GM21423 (cell line): Measurements from ENCODE around the gene MTFR2.

Experiments
- ATAC-seq: cut with Tn5 transposase; IDR thresholded peaks from one replicate; pipeline ENCODE4 v1.9.1; 2021; ENCODE audit warnings: mild to moderate bottlenecking, moderate library complexity; ENCODE audit not compliant: unreplicated experiment

Gene MTFR2

GRCh38 chr6:136249811-136250685 lies at the start of gene MTFR2:
MTFR2 (minus strand) TSS chr6:136250311; CDS start chr6:136249099, 1,212 bp downstream.
- peak; percentile 97 for ATAC-seq

- ATAC-seq: no peak
Measured at GRCh38 chr6:136294621-136295020, 44.5 kb upstream of the MTFR2 start.

- peak; percentile 24 for ATAC-seq
Measured at GRCh38 chr6:136290410-136291010, 40.4 kb upstream of the MTFR2 start.

GRCh38 chr6:136289579-136290409 lies 39.7 kb upstream of the MTFR2 start, which contains the start of gene BCLAF1:
BCLAF1 (minus strand) TSS chr6:136289846; CDS start chr6:136279866, 9,980 bp downstream.
- peak; percentile 90 for ATAC-seq

- ATAC-seq: peak; percentile 38
Measured at GRCh38 chr6:136289327-136289578, 39.1 kb upstream of the MTFR2 start.

- peak; percentile 27 for ATAC-seq
Measured at GRCh38 chr6:136288566-136289326, 38.6 kb upstream of the MTFR2 start.

- ATAC-seq: no peak
Measured at GRCh38 chr6:136284909-136285308, 34.8 kb upstream of the MTFR2 start.

GRCh38 chr6:136282906-136283305 lies 32.8 kb upstream of the MTFR2 start:
- ATAC-seq: no peak

GRCh38 chr6:136280032-136280609 lies 30.0 kb upstream of the MTFR2 start:
- no peak for ATAC-seq

GRCh38 chr6:136274062-136274461 lies 24.0 kb upstream of the MTFR2 start:
- no peak for ATAC-seq

GRCh38 chr6:136265101-136265500 lies 15.0 kb upstream of the MTFR2 start:
- no peak for ATAC-seq

GRCh38 chr6:136262940-136263339 lies 12.8 kb upstream of the MTFR2 start:
- ATAC-seq: no peak

- ATAC-seq: no peak
Measured at GRCh38 chr6:136254851-136255466, 4.8 kb upstream of the MTFR2 start.

- ATAC-seq: no peak
Measured at GRCh38 chr6:136253734-136254133, 3.6 kb upstream of the MTFR2 start.

- no peak for ATAC-seq
Measured at GRCh38 chr6:136252441-136252840, 2.3 kb upstream of the MTFR2 start.

- ATAC-seq: no peak
Measured at GRCh38 chr6:136251394-136251793, 1.3 kb upstream of the MTFR2 start.

GRCh38 chr6:136250686-136251008 lies 536 bp upstream of the MTFR2 start:
- ATAC-seq: peak; percentile 4

- ATAC-seq: no peak
Measured at GRCh38 chr6:136249336-136249735, 775 bp downstream of the MTFR2 start.

- ATAC-seq: no peak
Measured at GRCh38 chr6:136244061-136244616, 6.0 kb downstream of the MTFR2 start.
